Natural killer cell (primary cell): ENCODE data around the gene MYO5B. TPM values are rescaled to one million over a fixed set of nuclear protein-coding genes. Genes with fewer than 3 reads are reported as not detected.
"Not testable (repeated sequence)": the region's sequence is repeated elsewhere in the genome, so short reads cannot be mapped to it uniquely, and the experiment has no call there.

Experiments
- ATAC-seq, 3 donors: fragments of 150-1000 bp in 2 of 3; fragments of 200-7000 bp in 1 of 3; cut with Tn5 transposase; 1 replicate in 1 of 3; 2 replicates in 2 of 3; pipeline ENCODE4 v1.10.0; 2021; ENCODE audit warnings: mild to moderate bottlenecking in 2 of 3, moderate library complexity in 2 of 3
- DNase-seq, 2 donors: peaks; one replicate each; pipeline versions ENCODE4 v3.0.0 to v3.0.0-alpha.2; 2013 to 2021; ENCODE audit warnings: mixed read lengths in 1 of 2
- H3K27ac ChIP-seq: one replicate; pipeline ENCODE4 v1.5.1; 2013; ENCODE audit warnings: mild to moderate bottlenecking, low read length
- H3K27me3 ChIP-seq: one replicate; pipeline ENCODE4 v1.6.1; 2013; ENCODE audit warnings: low read length; ENCODE audit not compliant: control insufficient read depth, insufficient read depth
- H3K36me3 ChIP-seq: one replicate; pipeline ENCODE4 v1.6.1; 2013; ENCODE audit warnings: low read length; ENCODE audit not compliant: control insufficient read depth, insufficient read depth
- H3K4me1 ChIP-seq: one replicate; pipeline ENCODE4 v1.6.1; 2013; ENCODE audit warnings: low read length; ENCODE audit not compliant: control insufficient read depth, insufficient read depth
- H3K4me3 ChIP-seq: one replicate; pipeline ENCODE4 v1.5.1; 2013; ENCODE audit warnings: low read length
- H3K9me3 ChIP-seq: one replicate; pipeline ENCODE4 v1.6.1; 2013; ENCODE audit warnings: low read length; ENCODE audit not compliant: control insufficient read depth, insufficient read depth
- H3K27ac Mint-ChIP-seq, 2 donors: one replicate each; pipeline ENCODE4 v1.8.0; 2022; ENCODE audit warnings: mild to moderate bottlenecking in 2 of 2, mixed read lengths in 2 of 2, moderate library complexity in 1 of 2
- H3K27me3 Mint-ChIP-seq, 2 donors: one replicate each; pipeline ENCODE4 v1.8.0; 2022; ENCODE audit warnings: low read depth in 2 of 2, mixed read lengths in 2 of 2
- H3K36me3 Mint-ChIP-seq: one replicate; pipeline ENCODE4 v1.8.0; 2022; ENCODE audit warnings: mixed read lengths
- H3K4me1 Mint-ChIP-seq, 2 donors: one replicate each; pipeline ENCODE4 v1.8.0; 2022; ENCODE audit warnings: mixed read lengths in 2 of 2
- H3K4me3 Mint-ChIP-seq: one replicate; pipeline ENCODE4 v1.8.0; 2022; ENCODE audit warnings: mild to moderate bottlenecking, moderate library complexity, mixed read lengths
- H3K9me3 Mint-ChIP-seq, 2 donors: one replicate each; pipeline ENCODE4 v1.8.0; 2022; ENCODE audit warnings: mixed read lengths in 2 of 2
- WGBS: methylation state at CpG from one replicate; pipeline ENCODE4 v1.1.7; 2013; ENCODE audit warnings: missing lambda C conversion rate; ENCODE audit not compliant: insufficient coverage; 5-methylcytosine and 5-hydroxymethylcytosine counted together
- intact Hi-C: fragments of 100-400 bp; cut with micrococcal nuclease; formaldehyde crosslinking; loops from one replicate; pipeline ENCODE4 v1.14.2; 2022
- total RNA-seq, 4 donors: library from RNA; stranded (reverse); fragments of 120-200 nt in 1 of 4; gene quantifications; one replicate each; pipeline versions ENCODE4 v1.2.3 to v1.2.4, GENCODE V29; 2013 to 2022
- TF ChIP-seq, protein P1 (sequence below): fragments of 200-600 bp; IDR thresholded peaks from one replicate; pipeline ENCODE4 v1.8.0; 2022; ENCODE audit warnings: antibody characterized with exemption

MYO5B gene
- total RNA-seq, 3 donors from 2014 or later (not counting 1 experiment from before 2014, with no cell fraction given) = 0.33 TPM; not detected in 2

GRCh38 chr18:49838381-49838780 lies 356.6 kb downstream of the MYO5B start:
- Mint-ChIP-seq H3K27ac (peak overlapping the region in 1 of 2 donors; percentile 5), H3K9me3 (no peaks in the 10 kb centered on the region), H3K27me3 (no peaks in the 10 kb centered on the region), H3K4me3 (no peak overlapping the region), H3K4me1 (peaks cover 39 to 53% of the 10 kb centered on the region in 2 donors), H3K36me3 (no peaks in the 10 kb centered on the region)
- Histone ChIP-seq H3K36me3 (no peaks in the 10 kb centered on the region), H3K4me1 (no peaks in the 10 kb centered on the region), H3K27ac (no peak overlapping the region), H3K9me3 (no peaks in the 10 kb centered on the region), H3K27me3 (no peaks in the 10 kb centered on the region), H3K4me3 (no peak overlapping the region)
- intact Hi-C loops = no loop called here
- TF ChIP-seq, protein P1, sequence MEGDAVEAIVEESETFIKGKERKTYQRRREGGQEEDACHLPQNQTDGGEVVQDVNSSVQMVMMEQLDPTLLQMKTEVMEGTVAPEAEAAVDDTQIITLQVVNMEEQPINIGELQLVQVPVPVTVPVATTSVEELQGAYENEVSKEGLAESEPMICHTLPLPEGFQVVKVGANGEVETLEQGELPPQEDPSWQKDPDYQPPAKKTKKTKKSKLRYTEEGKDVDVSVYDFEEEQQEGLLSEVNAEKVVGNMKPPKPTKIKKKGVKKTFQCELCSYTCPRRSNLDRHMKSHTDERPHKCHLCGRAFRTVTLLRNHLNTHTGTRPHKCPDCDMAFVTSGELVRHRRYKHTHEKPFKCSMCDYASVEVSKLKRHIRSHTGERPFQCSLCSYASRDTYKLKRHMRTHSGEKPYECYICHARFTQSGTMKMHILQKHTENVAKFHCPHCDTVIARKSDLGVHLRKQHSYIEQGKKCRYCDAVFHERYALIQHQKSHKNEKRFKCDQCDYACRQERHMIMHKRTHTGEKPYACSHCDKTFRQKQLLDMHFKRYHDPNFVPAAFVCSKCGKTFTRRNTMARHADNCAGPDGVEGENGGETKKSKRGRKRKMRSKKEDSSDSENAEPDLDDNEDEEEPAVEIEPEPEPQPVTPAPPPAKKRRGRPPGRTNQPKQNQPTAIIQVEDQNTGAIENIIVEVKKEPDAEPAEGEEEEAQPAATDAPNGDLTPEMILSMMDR = no peak
- ATAC-seq (no peak), DNase-seq (no peak)
- WGBS = 96% methylated on average over 4 of the region's 4 CpGs

DNA sequence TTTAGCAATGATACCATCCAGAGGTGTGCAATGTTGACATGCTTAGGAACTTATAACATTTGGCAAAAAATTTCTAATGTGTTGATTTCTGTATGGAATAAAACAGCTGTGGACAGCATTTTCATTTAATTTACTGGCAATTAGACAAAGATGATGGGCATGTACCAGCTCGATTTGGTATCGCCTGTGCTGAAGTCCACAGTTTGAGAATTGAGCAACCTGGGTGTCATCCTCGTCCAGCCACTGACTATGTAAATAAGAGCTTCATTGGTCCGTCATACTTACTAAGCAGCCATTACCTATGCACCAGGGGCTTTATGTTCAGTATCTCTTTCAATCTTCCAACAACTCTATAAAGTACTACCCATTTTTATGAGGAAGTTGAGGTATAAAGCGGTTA lies 357.1 kb downstream of the MYO5B start:
- no peaks in the 10 kb centered on the region for H3K36me3 Mint-ChIP-seq
- peak overlapping the region in 1 of 2 donors; percentile 5 for H3K27ac Mint-ChIP-seq
- Histone ChIP-seq H3K27me3 (no peaks in the 10 kb centered on the region), H3K4me1 (no peaks in the 10 kb centered on the region), H3K27ac (no peak overlapping the region), H3K9me3 (no peaks in the 10 kb centered on the region), H3K4me3 (no peak overlapping the region), H3K36me3 (no peaks in the 10 kb centered on the region)
- intact Hi-C loops = no loop called here
- H3K9me3 Mint-ChIP-seq = no peaks in the 10 kb centered on the region
- ATAC-seq (no peak), DNase-seq (no peak)
- no peaks in the 10 kb centered on the region for H3K27me3 Mint-ChIP-seq
- H3K4me3 Mint-ChIP-seq = no peak overlapping the region
- TF ChIP-seq, protein P1 = no peak
- WGBS = 94% methylated on average over 4 of the region's 5 CpGs
- H3K4me1 Mint-ChIP-seq = peaks cover 35 to 52% of the 10 kb centered on the region in 2 donors

- H3K27me3 Mint-ChIP-seq, H3K4me1 ChIP-seq, DNase-seq, intact Hi-C loops, H3K36me3 Mint-ChIP-seq, H3K9me3 Mint-ChIP-seq, H3K27ac Mint-ChIP-seq, H3K27me3 ChIP-seq, H3K9me3 ChIP-seq, ATAC-seq, H3K27ac ChIP-seq, H3K36me3 ChIP-seq, H3K4me3 Mint-ChIP-seq, H3K4me3 ChIP-seq: not testable (repeated sequence)
- H3K4me1 Mint-ChIP-seq = peaks cover 35 to 57% of the 10 kb centered on the region in 2 donors
- 94% methylated on average over 9 of the region's 9 CpGs for WGBS
Observed at GRCh38 chr18:49837316-49837835, 357.6 kb downstream of the MYO5B start.

DNA sequence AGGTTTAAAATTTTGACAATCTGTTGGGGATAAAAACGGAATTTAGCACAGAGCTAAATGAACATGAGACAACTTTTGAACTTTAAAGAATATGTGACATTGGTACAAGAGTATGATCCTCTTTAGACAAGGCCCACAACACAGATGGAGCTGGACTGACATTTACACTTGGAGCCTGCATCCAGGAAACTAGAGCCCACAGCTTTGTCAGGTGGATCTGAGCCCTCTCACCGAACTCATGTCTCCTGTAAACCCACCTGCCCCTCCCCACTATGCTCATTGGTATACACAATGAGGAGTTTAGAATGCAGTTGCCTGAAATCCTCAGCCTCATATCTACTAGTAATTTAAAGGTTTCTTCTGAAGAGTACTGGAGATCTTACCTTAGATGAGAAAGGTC lies 359.5 kb downstream of the MYO5B start:
- no peaks in the 10 kb centered on the region for H3K9me3 Mint-ChIP-seq
- H3K4me1 ChIP-seq = no peaks in the 10 kb centered on the region
- H3K4me3 ChIP-seq = no peak overlapping the region
- H3K4me1 Mint-ChIP-seq = peaks cover 33 to 56% of the 10 kb centered on the region in 2 donors
- no peaks in the 10 kb centered on the region for H3K27me3 ChIP-seq
- no peak for ATAC-seq
- no peak for DNase-seq
- intact Hi-C loops = no loop called here
- peak overlapping the region; percentile 32 to 78 for H3K27ac Mint-ChIP-seq
- TF ChIP-seq, protein P1 = no peak
- no peak overlapping the region for H3K4me3 Mint-ChIP-seq
- H3K9me3 ChIP-seq = no peaks in the 10 kb centered on the region
- no peak overlapping the region for H3K27ac ChIP-seq
- H3K27me3 Mint-ChIP-seq = no peaks in the 10 kb centered on the region
- no peaks in the 10 kb centered on the region for H3K36me3 Mint-ChIP-seq
- H3K36me3 ChIP-seq = no peaks in the 10 kb centered on the region
- 96% methylated on average over 2 of the region's 2 CpGs for WGBS
